Measurements from ENCODE around the gene SSBP3.

Gene SSBP3

DNA sequence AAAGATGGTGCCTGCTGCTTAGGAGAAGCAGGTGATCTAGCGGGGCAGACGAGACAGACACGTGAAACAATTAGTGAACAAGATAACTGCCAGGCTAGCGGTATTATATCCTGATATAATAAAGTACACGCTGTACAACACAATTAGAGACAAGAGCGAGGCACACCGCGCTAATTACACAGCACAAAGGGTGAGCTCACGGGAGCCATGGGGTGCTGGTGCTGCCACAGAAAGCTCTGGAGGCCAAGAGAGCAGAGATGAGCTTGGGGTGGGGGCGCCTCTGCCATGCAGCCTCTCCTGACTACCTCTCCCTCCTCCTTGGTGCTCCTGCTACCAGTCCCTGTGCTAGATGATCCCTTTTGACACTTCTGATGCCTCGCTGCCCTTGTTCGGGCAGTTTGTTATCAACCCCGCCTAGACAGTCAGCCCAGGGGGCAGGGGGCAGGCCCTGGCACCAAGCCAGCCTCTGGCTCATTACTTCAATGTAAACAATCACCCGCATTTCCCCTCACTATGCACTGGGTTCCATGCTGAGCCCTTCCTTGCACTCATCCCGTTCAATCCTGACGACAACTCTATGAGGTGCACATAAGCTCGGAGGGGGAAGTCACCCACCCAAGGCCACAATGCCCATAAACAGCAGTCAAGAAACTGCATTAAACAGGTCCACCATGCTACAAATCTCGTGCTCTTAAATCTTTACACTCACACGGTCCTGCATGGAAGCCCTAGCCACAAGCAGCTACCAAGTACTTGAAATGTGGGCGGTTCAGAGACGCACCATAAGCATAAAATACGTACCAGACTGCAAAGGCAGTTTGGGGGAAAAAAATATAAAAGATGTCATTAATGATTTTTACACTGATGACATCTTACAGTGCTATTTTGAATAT lies 103.0 kb downstream of the SSBP3 start:
- peak; percentile 91 to 96 for DNase-seq

DNA sequence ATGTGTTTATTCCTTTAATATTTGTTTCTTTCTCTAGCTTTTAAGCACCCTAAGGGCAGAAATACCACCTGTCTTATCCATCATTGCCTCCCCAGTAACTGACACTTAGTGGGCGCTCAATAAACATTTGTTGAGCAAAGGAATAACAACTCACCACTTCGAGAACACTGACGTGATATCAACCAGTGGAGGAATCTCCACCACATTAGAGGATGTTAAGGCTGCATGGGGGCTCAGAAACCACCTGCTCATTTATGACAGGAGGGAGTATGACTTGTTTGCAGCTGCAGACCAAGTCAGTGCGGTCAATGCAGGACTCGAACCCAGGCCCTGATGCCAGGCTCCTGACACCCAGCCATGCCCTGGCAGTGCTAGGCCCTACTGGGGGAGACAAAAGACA lies 103.6 kb downstream of the SSBP3 start:
- no peak for DNase-seq

DNA sequence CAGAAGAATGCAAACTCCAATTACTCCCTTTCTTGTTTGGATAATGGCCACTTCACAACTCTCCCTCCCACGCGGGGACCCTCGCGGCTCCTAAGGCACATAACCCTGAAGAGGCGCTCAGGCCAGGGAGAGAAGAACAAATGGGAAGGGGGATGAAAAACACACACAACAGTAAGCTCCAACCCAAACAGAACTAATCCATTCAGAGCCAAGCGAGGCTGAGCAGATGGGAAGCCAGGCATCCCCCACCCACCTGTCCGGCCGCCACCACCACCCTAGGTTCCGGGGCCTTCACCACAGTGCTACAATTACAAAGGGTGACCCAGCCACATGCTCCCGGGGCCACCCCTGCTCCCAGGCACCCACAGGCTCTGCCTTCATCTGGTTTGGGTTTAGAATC lies 104.7 kb downstream of the SSBP3 start:
- peak in 1 of 2 experiments; percentile 34 for DNase-seq

DNA sequence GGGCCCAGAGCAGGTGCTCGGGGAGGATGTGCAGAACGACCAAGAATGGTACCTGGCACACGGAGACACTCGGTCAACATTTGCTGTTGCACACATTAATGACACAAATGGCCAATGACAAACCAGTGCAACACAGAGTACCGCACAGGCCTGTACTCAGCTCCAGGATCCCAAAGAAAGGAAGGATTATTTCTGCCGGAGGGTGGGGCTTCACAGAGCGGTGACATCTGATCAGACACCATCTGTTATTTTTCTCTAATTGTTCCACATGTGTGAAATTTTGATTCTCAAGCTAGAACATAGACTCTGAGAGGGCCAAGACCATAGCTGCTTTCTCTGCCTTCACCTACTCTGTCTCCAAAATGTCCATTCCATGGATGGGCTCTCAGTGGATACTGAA lies 105.8 kb downstream of the SSBP3 start:
- DNase-seq = peak in 1 of 2 experiments; percentile 21

DNA sequence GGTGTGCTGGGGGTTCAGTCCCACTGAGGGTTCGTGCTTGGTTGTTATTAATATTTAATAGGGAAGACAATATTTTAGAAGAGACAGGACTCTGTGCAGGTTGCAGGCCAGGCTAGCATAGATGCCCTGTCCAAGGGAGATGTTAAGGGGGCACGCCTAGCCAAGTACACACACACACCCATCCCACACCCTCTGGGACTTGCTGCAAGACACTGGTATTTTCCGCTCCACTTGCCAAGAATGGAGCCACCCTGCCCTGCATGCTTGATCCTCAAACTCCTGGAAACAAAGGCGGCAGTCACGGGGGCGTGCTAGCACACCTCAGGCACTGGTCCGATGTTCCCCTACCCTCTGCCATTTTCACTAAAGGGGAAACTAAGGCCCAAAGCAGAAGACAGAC lies 107.2 kb downstream of the SSBP3 start:
- no peak for DNase-seq

GRCh38 chr1:54298284-54299033 lies 107.7 kb downstream of the SSBP3 start:
- no peak for DNase-seq

GRCh38 chr1:54297596-54298283 lies 108.5 kb downstream of the SSBP3 start:
- no peak for DNase-seq

GRCh38 chr1:54296666-54297065 lies 109.5 kb downstream of the SSBP3 start:
- DNase-seq = no peak

DNA sequence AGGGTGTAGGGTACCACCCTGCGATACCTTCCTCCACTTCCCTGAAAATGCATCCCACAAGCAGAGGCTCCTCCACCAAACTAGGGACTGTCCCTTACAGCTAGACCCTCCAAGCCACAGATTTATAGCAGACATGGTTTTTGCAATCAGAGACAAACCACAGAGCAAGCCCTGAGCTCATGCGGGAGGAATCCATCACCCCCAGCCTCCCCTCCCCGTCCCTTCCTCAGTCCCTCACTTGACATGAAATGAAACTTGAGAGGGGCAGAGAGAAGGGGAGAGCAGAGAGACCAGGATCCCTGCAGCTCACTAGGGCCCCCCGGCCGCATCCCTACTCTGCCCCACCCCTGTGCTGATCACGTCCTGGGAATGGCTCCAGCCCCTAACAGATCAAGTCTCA lies 111.3 kb downstream of the SSBP3 start:
- no peak for DNase-seq

DNA sequence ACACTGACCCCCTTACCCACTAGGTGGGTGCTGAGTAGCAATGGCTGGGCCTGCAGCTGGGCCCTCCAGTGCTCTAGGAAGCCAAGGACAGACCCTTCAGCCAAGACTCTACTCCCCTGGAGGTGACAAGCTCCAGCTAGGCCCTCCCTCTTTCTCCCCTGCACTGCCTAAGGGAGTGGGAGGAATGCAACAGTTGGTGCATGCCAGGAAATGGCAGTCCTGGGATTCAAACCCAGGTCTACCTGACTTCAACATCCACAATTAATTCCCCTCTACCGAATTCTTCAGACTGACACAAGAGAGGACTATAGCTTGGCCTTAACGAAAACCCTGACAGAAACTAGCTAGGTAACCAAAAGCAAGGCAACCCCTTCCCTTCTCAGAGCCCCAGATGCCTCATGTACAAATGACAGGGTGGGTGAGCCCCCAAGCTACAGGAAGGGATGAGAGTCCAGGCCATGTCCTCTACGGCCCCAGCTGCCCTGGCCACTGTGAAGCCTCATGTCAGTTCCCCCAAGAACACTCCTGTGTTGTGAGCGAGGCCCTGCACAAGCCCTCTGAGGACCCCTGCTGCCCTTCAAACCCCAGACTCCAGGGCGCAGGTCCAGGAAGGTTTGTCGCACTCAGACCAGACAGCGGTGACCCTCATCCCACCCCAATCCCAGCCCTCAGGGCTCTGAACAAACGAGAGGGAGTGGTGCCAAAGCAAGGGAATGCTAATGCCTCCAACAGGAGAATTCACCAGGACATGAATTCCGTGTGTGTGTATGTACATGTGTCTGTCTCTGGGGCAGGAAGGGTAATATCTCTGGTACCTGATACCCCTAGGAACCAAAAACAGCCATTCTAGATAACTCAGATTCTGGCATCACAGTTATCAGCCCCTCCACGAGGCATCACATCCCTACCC lies 113.9 kb downstream of the SSBP3 start:
- no peak for DNase-seq

DNA sequence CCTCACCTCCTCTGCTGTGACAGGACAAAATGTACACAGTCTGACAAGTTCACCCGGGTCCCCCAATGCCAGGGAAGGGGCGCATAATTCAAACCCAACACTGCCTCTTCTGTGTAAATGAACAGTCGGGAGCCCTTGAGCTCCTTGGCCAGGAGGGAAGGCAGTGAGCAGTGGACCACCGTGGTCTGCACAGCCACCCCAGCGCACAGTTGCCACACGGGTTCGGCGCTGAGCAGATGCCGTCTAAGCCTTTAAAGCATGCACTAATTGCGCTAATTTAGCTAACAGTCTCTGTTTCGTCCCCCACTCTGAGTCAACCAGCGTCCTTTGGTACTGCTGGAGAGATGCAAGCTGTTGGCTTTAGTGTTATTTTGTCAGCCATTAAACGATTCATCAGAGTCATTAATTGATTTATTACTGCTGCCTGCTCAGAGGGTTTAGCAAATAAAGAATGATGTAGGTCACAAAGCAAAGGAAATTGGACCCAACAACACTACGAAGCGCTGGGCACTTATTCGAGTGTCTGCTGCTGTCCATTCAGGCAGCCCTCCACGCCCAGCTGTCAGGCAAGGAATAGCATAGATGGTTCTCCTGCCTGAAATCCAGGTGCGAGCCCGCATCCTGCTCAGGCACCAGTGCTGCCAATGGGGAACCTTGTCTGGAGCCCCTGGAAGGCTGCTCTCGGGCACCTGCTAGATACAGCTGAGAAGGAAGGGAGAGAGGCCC lies 114.8 kb downstream of the SSBP3 start:
- DNase-seq = peak in 1 of 2 experiments; percentile 42

DNA sequence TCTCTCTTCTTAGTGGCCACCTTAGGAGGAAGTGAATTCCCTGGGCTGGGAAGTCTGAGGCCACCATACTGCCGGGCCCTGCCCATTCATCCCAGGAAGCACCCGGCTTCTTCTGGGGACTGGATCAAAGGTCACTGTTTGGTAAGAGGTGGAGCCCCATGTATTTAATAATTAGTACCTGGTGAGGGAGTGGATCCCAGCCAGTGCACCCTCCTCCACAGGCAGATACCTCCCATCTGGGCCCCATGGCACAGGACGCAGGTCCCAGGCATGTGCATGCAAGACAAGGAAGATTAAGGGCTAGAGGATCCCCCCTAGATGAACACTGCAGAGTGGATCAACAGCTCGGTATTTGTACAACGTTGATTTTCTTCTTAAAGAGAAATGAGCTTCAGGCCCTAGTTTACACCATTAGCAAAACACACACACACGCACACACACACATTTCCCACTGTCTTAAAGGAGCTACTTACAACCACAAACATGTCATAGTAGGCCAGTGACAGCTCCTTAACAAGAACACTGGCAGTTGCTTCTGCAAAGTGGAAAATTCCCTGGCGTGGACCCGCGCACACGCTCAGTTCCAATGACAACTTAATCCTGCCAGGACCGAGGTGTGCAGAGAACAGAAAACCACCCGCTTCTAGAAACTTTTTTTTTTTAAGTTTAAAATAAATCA lies 115.5 kb downstream of the SSBP3 start:
- DNase-seq = no peak

DNA sequence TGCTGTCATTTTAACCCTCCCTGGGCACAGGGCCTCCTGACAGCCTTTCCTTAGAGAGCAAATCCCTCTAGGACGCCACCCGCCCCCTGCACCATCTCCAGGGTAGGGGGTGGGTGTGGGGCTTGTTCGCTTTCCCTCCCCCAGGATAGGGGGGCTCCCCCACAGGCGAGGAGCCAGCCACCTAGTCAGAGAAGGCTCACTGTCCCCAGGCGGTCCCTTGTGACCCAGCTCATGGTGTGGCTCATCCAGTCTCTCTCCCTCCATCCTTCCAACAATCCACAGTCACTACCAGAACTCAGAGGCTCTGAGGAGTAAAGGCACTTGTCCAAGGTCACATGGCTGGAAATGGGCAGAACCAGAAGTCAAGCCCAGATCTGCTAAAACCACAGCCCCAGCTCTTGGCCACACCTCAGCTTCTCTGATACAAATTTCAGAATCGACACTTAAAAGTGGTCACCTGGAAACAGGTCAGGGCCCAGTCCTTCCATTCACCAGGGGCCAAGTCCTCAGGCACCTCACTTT lies 116.4 kb downstream of the SSBP3 start:
- no peak for DNase-seq

GRCh38 chr1:54287801-54288211 lies 118.4 kb downstream of the SSBP3 start:
- no peak for DNase-seq

- peak; percentile 78 to 83 for DNase-seq
These were observed 119.0 kb downstream of the SSBP3 start for GRCh38 chr1:54287176-54287650.

DNA sequence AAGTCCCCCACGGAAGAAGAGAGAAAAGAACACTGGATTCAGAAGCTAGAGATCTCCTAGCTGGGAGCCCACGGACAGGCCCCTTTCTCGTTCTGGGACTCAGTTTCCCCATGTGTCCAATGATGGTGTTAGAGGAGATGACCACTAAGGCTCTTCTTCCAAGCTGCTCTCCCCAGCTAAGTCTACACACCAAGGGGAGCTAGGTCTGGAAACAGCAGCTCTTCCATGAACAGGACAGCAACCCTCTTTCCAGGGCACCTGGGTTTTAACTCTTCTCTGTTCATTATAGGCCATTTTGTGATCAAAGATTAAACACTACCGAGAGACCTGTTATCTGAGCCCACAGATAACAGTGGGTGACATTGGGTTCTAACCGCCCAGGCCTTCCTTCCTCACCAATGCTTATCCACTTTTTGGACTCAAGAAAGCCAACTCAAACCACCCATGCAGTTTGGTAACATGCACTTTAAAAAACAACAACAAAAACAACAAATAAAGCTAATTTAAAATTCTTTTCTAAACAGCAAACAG lies 120.3 kb downstream of the SSBP3 start:
- DNase-seq = no peak

DNA sequence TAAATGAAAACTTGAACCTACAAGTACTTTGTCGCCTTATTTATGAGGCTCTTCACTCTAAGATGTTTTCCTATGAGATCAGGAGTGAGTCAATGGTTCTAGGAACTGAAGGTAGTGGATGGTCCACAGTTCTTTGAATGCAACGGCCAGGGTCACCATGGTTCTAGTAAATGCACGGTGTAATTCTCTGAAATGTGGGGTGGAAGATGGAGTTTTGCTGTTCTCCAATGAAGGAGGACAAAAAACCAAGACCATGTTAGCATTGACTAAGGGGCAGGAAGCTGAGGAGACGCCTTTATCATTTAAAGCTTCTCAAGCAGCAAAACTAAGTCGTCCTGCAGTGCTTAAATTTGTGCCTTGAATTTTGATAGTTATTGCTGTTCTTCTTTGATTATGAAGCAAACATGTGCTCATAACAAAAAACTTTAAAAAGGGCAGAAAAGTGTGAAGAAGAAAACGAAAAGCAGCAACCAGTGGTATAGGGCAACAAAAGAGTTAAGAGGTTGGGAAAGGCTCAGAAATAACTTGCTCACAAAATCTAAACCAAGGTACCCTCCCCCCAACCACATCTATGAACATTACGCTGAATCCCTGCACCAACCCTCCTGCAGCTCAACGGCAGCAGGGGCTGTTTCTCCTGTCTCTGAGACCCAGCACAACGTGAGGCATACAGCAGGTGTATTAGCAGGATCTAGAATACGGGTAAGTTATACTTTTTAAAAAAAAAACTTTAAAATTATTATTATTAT lies 121.2 kb downstream of the SSBP3 start:
- DNase-seq = no peak

DNA sequence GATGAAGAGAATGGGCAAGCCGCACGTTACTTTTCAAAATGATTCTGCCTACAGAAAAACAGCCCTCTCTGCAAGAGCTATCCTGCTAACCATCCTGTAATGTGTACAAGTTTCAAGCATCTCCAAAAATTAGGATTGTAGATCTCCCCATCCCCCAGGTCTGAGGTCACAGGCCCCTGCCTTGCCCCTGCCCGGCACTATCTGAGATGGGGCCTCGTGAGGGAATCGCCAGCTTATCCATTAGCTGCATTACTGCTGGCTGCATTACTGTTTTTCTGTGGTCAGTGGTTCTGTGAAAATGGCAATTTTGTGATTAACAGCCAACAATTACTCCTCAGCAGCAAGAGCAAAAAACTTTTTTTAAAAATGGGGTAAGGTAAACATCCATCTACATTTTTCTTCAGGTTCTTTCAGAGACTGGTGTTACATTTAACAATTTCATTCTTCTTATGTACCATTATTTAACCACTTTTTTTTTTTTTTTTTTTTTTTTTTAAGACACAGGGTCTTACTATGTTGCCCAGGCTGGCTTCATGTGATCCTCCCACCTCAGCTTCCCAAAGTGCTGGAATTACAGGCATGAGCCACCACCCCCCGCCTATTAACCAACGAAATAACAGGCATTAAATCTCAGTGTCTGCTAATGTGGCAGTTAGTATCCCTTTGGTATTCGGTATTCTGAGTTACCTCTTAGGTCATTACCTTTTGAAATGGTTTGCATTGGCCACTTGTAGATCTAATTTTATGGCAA lies 122.4 kb downstream of the SSBP3 start:
- DNase-seq = no peak

Measured in NCI-H2081 (cell line).